Activated T-cell treated with anti-CD3 and anti-CD28 coated beads for 4 hours (primary cell): Measurements from ENCODE around the gene SLC37A1.

Experiments used
- DNase-seq: peaks from one replicate; pipeline ENCODE4 v3.0.0-alpha.2; 2020

SLC37A1 gene

DNA sequence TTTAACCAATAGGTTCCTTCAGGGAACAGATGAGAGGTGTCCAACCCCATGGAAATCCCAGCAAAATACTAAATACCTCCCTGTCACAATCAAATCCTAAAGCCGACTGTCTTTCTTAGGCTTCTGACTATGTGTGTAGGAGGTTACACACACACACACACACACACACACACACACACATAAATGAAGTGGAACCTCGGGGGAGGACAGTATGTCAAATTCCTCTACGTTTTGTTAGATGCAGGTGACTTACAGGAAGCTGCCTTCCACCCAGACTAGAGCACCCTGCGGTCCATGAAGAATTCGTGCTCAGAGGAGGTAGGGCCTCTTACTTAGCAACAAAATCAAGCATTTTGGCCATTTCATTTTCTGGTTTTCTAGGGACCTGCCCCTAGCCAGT is 34.1 kb upstream of the SLC37A1 start:
- no peak for DNase-seq

DNA sequence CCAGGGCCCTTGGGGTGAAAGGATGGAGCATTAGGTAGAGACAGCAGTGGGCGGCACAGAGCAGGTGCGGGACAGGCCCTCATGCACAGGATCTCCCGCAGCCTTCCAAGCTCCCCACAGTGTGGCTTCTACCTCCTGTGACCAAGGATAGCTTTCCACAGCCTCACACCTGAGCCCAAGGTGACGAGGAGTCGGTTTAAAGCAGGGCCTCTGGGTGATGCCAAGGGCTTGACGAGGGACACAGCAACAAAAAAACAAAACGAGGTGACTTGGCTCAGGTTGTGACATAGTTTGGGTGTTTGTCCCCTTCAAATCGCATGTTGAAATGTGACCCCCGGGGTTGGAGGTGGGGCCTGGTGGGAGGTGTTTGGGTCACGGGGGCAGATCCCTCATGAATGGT is 32.9 kb upstream of the SLC37A1 start:
- no peak for DNase-seq

DNA sequence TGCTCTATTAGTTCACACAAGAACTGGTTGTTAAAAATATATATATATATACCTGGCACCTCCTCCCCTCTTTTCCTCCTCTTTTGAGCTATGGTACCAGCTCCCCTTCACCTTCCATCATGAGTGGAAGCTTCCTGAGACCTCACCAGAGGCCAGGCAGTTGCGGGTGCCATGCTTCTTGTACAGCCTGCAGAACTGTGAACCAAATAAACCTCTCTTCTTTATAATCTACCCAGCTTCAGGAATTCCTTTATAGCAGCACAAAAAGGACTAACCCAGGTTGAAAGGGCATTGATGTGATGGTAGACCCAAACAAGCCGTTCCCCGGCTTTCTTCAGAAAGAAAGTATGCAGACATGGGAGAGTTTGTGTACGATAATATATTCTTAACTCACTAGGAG is 32.5 kb upstream of the SLC37A1 start:
- DNase-seq: no peak

DNA sequence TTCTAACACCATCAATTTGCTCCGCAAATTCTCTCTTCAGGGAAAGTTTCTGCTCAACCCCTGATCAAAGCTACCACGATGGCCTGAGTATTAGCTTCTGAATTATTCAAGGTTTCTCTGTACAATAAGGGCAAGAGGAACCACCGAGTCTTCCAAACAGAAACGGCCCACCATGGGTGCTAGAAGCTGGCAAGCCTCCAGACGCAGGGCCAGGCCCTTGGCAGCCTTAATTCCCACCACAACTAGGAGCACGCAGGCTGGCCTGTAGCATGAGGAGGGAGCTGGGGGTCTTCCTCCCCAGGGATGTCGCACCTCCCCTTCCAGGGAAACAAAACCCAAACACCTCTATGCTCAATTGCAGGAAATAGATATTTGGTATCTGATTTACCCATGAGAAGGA is 28.7 kb upstream of the SLC37A1 start:
- no peak for DNase-seq

DNA sequence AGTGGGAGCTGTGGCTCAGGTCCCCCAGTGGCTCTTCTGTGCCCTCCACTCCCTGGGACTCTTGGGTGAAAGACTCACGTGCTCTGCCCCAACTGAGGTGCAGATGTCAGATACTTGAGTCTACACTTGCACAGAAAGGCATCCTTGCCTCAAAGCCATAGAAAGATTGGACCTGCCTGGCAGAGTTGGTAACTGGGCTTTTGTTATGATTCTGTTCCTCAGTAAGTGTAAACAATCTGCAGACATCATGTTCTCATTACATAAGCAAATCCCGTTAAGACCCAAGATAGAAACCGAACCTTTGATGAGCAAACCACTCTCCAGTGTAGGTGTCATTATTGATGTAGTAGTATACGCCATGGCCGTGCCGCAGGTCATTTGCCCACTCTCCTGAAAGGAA is 27.6 kb upstream of the SLC37A1 start:
- DNase-seq: no peak

DNA sequence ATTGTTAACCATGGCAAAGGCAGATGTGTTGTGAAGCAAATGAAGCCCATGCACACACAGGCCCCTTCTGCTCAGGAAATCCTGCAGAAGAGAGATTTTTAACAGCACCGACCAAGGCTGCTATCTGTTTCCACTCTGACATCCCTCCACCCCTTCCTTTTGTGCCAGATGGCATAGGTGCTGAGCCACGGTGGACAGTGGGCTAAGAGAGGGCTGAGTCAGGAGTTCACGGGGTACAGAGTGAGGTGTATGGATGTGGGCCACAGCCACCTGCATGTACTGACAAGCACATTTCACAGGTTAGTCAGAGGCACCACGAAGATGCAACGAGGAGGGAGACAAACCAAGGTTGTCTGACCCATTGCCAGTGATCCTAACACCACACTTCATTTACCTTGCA is 27.1 kb upstream of the SLC37A1 start:
- no peak for DNase-seq

DNA sequence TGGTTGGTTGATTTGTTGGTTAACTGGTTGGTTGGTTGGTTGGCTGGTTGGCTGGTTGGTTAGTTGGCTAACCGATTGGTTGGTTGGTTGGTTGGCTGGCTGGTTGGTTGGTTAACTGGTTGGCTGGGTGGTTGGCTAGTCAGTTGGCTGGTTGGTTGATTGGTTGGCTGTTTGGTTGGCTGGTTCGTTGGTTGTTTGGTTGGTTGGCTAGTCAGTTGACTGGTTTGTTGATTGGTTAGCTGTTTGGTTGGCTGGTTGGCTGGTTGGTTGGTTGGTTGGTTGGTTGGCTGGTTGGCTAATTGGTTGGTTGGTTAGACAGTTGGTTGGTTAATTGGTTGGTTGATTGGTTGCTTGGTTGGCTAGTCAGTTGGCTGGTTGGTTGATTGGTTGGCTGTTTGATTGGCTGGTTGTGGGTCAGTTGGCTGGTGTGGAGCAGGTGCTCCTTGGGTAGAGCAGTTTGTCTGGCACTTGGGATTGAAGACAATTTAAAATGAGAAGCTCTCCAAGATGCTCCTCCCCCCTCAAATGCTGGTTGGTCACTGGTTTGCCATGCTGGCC is 24.6 kb upstream of the SLC37A1 start:
- no peak for DNase-seq

DNA sequence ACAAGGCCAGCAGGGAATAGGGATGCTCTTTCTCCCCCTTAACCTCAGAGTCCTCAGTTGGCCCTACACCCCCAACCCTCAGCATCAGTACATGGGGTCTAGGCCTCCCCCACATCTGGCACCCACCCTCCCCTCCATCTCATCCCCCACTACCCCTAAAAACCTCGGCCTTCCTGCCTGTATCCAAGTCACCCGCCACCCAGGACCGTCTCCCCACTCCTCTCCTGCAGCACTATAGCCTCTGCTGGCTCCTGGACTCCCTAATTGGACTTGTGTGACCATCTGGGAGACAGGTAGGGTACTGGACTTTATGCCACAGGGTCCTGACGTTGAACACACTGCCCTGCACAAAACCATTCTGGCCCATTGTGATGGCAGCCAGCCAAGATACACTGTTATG is 23.7 kb upstream of the SLC37A1 start:
- no peak for DNase-seq

DNA sequence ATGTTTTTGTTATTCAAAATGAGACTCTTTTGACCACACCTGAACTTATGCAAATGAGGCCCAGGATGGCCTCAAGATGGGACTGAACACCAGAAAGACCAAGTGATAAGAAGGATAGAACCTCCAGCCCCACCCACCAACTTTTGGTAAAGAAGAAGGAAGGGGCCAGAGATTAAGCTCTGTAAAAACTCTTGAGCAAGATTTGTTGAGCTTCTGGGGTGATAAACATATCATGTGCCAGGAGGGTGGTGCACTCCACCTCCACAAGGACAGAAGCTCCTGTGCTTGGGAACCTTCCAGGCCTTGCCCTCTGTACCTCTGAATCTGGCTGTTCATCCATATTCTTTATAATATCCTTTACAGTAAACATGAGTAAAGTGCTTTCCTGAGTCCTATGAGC is 22.9 kb upstream of the SLC37A1 start:
- no peak for DNase-seq

DNA sequence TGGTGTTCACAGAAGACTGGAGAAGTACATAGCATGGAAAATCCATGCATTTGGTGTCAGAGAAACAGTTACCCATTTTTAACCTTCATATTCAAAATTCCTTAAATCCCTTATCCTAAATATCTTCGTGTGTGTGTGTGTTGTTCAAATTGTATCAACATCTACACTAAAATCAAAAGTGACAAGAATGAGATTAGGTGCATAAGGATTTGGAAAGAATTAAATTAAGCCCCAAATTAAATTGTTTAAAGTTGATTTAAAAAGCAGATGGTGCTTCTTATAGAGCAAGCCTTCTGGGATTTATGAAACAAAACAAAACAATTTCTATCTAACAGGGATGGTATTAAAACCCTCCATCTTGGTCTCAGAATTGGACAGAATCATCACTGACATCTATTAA is 22.3 kb upstream of the SLC37A1 start:
- DNase-seq: no peak

DNA sequence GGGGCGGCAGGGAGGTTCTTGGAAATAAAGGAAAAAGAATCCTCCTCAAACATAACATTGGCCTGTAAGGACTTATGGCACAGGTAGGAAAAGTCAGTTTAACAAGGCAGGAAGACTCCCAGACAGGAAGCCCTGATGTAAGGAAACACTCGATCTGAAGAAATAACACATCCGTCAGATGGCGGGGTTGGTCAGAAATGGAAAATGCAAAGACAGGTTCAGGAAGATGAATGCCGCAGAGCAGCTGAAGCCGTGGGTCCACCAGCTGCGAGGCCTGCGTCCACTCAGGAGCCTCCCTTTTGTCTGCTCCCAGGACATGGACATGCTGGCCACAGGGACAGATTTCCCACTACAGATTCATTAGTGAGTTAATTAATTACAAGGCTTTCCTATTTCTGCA is 21.5 kb upstream of the SLC37A1 start:
- DNase-seq: no peak

DNA sequence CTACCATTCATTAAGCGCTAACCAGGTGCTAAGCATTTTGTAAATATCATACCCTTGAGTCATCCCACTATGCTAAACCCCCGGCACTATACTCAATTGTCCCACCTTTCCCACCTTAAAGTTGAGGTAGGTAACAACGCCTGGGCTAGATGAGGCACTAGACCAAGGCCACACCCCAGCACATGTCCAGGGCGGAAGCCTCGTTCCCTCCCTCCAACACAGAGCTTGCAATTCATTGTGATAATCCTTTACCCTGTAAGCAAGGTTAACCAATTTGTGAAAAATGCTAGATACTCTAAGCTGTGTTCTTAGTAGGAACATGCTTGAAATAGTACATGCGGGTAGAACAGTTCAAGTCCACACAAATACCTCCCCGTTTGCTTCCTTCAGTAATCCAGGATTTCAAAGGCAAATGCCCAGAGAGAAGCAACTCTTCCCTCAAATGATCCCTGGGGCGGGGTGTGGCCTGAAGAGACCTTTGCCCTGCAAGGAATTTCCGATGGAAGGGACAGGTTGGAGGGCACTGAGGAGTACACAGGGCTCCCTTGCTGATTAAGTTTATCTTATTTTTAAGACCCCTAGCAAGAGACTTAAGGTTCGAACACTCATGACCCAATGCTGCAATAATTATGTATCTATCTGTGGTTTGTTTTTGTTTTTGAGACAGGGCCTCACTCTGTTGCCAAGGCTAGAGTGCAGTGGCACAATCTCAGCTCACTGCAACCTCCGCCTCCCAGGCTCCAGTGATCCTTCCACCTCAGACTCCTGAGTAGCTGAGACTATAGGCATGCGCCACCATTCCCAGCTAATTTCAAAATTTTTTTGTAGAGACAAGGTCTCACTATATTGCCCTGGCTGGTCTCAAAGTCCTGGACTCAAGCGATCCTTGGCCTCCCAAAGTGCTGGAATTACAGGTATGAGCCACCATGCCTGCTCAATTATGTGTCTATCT is 20.3 kb upstream of the SLC37A1 start:
- DNase-seq: no peak

DNA sequence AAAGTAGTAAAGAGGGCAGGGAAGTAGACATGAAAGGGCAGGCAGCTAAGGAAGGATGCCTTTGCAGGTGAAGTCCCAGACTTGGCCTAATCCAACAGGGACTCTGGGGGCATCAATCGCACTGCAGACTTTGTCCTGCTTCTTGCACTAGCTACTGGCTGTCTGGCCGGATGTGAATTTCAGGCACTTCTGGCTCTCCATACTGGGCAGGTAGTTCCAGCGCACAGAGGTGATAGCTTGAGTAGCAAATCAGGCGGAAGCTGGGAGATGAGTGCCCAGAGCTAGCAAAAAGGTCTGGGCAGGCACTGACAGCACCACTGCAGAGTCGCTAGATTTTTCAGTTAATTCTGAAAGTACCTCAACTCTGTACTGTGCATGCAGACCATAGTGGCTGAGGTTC is 18.6 kb upstream of the SLC37A1 start:
- DNase-seq: no peak

DNA sequence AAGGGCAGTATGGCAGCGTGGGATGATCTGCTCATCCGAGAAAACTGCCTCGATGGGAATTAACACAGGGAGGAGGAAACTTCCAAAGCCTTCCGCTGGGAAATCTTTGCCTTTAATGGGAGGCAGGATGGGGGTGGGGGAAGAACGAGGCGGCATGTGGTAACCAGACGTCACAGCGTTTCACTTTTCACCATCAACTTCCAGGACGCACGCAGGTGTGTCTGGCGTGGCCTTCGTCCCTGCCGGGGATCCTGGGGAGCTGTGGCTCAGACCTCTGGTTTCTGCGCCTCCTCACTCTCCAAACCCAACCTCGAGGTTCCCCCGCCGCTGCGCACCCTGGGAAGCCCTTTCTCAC is 17.9 kb upstream of the SLC37A1 start:
- DNase-seq: no peak

DNA sequence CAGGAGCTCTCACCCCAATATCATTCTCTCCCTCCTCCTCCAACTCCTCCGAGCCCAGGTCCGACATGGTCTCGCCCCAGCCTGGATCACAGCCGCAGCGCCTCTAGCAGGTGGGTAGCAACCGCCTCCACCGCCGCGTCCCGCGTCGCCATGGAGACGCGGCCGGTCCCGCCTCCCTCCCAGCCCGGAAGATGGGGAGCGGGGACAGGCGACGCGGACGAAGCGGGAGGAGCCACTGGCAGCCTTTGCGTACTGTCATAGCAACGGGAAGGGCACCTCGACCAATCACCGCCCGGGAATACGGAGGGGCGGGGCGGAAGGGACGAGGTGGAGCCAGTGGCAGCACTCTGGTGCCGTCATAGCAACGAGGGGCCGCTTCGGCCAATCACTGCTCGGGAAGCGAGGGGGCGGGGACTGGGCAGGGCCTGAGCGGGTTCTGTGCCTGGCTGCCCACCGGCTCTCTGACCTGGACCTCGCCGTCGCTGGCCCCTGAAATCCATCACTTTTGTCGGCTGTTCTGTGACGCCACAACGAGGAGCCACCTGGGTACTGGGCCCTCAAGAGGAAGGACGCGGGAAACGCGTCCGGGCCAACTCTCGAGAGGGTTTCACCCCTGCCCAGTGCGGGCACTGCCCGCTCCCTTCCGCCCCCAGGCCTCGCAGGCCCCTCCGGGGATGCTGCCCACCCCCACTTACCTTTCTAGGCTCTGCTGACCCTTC is 17.4 kb upstream of the SLC37A1 start, which contains the start of gene RSPH1:
TSS of gene RSPH1 (minus strand) at position 105 of the 719 bp plus-strand sequence. CDS start at position 67, 38 bp downstream.
- peak; percentile 99 for DNase-seq

DNA sequence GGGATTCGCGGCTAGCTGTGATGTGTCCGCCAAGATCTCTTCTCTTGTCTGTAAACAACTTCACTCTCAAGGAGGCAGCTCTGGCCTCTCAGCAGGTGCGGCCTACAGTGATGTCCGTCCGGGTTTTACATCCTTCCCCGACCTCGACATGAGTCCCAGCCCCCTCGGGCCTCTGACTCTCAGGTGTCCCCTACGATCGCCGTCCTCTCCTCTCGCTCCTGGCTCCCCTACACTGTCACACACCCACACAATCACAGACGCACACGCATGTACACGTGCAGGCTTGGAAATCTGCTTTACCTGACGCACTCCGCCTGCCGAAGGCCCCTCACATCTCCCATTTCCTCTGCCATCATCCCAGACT is 16.8 kb upstream of the SLC37A1 start:
- DNase-seq: no peak

DNA sequence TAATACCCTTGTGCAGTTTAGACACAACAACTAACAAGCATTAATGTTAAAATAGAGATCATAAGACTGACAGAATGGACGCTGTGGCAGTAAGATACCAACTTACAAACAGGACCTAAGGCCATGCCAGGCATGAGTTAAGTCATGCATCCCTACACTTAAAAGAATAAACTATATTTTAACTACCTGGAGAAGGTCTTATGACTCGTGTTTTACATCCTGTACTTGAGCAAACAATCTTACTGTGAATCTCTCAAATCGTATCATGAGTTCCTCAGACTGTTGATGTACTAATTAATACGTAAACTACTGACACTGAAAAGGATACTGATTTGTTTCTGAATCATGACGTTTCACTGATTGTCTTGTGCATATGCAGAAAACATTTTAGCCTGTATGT is 15.6 kb upstream of the SLC37A1 start:
- no peak for DNase-seq

DNA sequence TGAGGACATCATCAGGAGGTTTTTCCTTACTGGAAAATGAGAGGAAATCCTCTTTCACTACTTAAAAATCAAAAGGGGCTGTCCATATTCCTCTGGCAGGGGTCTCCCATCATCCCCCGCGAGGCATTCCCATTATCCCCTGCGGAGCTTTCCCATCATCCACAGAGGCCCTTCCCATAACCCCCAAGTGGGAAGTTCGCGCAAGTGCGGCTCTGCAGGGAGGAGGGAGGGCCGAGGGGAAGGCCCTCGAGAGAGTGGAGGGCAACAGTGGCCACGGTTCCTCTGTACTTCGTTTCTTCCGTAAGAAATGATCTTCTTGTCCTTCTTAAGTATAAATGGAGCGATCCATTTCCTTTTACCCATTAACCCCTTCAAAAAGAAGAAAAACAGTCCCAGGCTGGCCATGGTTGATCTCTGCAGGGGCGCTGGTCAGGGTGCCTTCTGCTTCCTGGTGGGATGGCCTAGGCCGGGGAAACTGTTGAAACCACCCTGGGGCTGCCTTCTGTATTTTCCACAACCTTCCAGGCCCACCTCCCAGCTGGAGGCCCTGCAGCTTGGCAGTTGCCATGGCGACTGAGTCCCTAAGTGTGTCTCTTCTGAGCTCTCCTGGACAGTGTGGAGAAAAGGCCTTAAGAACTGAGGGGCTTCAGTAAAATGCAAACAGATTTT is 14.1 kb upstream of the SLC37A1 start:
- no peak for DNase-seq

DNA sequence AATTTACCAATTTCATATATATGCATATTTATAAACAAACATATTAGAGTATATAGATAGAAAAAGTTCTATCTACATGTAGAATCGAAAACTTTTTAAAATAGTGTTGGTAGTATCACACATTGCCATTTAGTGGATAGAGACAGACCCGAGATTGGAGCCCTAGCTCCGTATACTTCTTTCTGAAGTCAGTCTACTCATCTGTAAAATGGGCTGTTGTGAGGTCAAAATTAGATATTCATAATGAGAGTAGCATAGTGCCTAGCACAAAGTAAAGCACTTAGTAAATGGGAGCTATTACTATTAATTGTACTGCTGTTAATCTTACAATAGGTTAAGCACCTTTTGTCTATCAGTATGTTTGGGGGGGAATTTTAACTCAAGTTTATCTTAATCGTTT is 13.4 kb upstream of the SLC37A1 start:
- no peak for DNase-seq

DNA sequence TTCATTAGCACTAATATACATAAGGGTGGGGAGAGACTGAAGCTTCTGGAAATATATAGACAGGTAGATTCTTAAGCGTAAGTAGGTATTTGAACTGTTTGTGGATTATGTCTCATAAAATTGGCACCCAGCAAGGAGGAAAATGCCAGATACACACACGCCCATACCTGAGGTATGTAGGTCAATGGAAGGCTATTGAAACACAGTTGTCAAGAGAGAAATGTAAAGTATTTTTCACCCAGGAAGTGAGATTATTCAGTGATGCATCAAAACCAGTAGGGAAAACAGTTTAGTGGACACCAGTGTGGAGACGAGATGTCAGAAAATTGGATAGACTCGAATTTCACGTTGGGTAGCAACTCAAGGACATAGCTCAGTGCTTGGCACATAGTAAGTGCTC is 12.9 kb upstream of the SLC37A1 start:
- no peak for DNase-seq

DNA sequence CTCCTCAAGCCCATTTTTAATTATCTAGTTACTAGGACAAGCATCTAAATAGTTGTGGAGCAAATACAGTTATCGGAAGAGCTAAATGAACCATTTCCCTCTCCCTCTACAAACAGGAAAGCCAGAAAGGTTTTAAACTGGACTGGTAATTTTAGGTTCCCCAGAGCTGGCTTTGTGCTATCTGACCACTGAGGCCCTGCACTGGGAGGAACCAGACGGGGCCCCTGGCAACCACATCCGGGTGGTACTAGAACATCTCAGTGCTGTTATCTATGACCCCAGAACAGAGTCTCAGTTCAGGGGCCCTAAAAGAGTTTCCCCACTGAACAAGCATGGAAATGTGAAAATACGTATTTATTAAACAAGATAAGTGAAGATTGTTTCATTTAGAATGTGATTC is 9.9 kb upstream of the SLC37A1 start:
- DNase-seq: no peak

DNA sequence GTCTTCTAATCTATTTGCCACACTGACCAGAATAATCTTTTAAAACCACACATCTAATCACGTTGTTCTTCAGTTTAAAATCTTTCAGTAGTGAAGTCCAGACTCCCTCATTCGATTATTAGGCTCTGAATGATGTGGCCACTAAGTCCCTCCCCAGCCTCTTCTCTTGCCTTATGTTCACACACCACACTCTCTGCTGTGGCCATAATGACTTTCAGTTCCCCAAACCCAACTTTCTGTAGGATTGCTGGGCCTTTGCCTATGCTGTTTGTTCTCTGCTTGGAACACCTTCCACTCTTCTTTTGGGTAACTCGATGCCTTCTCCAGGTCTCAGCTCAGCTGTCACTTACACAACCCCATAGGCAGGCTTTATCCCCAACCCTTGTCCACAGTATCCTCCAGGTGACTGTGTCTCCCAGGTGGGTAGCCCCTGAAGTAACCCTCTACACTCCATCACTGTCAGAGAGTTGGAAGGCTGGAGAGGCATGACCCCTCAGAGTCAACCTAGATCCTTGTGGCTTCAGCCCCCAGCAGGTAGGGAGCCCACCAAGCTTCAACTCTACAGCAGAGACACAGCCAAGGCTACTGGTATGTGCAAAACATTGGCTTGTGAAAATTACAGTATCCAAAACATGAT is 8.4 kb upstream of the SLC37A1 start:
- no peak for DNase-seq

DNA sequence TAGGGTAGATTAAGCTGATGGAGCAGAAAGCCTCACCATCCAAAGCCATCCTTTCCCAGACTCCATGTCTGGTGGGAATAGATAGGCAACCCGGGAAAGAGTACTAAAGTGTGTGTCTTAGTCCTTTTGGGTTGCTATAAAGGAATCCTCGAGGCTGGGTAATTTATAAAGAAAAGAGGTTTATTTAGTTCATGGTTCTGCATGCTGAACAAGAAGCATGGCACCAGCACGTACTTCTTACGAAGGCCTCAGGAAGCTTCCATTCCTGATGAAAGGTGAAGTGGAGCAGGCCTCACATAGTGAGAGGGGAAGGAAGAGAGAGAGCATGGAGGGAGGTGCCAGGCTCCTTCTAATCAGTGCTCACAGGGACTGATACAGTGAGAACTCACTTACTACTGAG is 6.2 kb upstream of the SLC37A1 start:
- no peak for DNase-seq
